SW480 (cell line): Measurements from ENCODE around the gene PLXNA4.

ENCODE experiments used
- DNase-seq: peaks from one replicate; pipeline ENCODE4 v3.0.0-alpha.2; 2016; ENCODE audit warnings: low spot score

Gene PLXNA4

DNA sequence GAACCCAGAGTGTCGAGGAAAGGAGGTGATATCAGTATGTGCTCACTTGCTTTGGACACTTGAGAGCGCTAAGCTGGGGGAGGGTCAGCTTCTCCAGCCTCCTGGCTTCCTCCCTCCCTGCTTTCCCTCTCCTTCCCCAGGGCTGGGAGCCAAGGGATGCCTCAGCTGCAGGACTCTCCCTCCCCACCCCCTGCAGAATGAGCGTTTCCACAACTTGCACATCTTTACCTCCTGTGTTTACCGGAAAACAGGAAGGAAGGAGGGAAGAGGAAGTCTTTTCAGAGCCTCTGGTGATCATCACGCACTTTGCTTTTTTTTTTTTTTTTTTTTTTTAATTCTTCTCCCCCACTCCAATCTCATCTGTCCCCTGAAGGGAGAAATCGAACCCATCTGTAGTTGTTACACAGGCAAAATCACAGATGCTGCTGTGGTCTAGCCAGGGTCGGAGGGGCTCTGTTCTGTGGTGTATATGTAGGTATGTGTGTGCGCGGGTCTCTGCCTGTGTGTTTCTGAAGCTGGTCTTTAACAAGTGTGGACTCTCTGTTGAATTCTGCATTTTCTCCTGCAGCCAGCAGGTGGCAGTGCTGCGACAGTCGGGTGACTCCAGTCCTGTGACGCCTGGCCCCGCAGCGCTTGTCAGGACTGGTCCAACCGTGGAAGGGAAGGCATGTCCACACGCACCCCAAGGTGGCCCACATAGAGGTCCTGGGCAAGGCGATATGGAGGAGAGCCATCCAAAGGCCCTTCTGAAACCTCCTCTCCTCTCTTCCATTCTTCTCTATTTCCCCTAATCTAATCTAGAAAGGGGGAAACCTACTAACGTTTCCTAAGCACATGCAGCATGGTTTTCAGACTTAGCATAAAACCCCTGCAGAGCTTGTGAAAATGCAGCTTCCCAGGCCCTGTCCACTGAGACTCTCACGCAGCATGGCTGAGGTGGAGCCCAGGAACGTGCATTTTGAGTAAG, 257.6 kb downstream of the PLXNA4 start:
- DNase-seq, result peak; percentile 83

DNA sequence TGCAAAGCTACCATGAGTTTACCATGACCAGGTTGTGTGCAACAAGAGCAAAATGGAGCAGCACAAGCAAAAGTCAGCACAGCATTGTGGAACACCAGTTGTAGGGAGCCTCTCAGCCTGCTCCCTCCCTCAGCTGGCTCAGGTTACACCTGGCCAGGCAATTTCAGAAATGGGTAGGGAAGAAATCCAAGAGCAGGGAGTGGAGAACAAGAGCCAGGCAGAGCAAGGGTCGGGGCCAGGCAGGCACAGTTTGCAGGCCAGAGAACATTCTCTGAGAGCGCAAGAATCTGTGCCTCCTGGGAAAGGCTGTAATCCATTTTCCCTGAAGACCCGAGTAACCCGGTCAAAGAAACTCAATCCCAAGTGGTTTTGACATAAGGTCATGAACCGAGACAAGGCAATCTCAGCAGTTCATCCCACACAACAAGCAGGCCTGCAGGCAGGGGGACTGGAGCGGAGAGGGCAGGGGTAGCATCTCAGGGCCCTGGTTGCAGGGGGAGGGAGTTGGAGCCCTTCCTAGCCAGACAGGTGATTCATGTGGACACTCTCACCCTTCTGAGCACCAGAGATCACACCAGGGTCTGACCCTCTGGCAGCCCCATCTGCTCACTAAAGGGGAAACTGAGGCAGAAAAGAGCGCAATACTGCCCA, 258.4 kb downstream of the PLXNA4 start:
- DNase-seq, result no peak

DNA sequence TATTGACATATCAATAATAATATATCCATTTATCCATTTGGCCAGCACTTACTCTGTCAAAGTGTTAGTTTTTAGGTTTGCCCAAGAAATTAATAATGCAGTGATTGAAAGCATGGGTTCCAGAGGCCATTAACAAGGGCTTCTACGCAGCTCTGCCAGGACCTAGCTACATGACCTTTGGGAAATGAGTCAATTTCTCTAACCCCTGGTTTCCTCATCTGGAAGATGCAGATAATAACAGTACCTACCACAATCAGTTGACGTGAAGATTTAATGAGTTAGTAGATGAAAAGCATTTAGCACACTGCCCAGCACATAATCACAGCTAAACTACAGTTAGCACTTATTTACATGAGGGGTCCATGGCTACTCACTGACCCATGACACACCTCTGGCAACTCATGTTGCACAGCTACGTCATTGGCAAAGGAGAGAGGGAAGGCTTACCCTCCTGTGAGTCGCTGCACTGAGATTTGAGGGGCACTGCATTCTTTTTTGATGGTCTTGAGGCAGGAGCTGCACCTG, 263.7 kb downstream of the PLXNA4 start:
- no peak for DNase-seq

DNA sequence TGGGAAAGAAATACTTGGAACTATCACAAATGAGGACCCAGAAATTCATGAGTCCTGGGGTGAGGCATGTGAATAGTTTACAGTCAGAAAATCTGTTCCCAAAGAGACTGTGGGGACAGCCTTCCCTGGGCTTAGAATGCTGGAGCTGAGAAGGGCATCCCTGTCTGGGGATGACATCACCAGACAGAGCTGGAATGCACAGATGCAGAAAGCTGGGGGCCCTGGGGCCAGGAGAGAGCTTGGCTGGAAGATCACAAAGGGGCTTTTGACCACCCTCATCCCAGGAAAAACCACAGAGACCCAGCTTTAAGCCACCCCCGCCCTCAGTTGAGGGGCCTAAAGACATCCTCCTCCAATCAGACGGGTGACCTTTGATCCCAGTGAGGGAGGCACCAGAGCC, 264.5 kb downstream of the PLXNA4 start:
- no peak for DNase-seq

DNA sequence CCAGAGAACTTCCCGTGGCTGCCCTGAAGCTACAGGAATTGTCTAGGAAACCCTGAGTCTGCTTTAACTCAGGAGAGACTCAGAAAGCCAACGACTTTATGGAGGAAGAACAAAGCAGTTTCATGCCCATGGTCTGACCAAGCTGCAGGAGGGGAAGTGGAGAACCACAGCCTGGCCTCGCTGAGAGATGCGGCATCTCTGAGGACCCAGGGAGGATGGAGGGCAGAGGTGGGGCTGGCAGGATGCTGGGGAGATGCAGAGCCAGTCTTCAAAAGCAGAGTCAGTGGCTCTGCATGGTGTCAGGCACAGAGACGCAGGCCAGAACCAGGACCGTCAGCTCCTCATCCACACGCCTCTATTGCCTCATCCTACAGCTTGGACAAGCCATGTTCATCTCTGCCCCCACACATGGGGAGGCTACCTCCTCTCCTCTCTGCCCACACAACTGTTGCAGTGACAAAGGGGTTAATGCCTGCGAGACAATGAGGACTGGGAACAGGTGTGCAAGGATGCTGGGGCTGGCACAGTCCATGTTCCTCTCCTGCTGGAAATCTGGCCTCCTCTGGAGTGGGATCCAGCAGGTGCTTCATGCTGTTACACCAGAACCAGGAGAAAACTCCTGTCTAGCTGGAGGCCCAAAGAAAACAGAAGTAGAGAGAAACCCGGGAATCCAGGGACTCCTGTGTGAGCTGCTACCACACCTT, 267.0 kb downstream of the PLXNA4 start:
- no peak for DNase-seq

DNA sequence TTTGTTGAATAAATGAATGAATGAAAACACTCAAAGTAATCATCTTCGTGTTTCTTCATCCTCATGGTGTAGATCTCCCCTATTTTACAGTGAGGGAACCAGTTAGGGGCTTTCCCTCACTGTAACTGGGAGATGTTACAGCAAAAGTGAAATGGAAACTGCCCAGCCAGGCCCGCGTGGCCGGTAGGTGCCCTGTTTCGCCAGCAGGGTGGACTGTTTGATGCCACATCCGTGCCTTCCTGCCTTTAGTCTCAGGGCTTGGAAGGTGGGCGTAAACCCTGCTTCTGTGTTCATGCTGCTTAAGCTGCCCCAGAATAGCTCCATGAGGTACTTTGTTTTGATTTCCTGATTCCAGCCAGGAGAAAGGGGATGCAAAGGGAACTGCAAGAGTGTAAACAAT, 268.8 kb downstream of the PLXNA4 start:
- DNase-seq, result no peak

DNA sequence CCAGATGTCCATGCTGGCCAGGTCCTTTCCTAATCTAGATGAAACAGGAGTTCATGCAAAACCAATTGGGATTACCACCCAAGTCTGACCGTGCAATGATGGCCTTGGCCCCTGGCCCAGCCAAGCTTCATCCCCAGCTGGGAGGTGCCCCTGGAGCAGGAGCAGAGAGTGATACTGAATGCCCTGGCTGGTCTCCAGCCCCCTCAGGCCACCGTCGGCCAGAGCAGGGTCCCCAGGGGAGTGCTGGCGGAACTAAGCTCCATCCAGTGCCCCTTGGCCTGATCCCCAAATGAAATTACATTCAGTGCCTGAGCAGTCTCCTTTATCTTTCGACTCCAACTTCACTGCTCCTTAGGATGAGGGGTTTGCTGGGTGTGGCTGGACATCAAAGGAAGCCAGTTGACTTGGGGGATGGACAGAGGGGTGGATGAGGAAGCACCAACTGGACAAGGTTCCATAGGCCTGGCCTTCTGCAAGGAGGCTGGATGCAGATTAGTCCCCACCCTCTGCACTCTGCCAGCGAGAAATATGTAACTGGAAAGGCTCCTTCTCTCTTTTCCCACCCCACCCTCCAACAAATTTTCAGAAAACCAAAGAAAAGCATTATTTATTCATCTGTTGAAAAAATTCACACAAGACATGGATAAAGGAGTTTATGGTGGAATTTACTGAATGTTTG, 275.5 kb downstream of the PLXNA4 start:
- no peak for DNase-seq

DNA sequence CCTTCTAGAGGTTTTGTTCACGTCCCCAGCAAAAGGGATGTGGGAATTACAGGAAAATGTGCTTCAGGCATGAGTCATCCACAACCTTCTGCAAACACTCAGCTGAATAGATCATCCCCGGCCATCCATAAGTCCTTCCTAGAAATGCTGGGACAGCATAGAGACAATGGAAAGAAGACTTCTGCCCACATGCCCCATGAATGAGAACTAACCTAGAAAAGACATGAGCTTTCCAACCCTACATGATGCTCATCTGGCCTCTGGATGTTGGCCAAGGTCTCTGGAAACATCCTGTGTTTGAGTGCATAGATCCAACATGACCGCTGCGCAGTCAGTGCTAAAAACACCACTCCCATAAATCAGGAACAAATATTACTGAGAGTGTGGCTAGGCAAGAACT, 277.5 kb downstream of the PLXNA4 start:
- DNase-seq, result no peak

DNA sequence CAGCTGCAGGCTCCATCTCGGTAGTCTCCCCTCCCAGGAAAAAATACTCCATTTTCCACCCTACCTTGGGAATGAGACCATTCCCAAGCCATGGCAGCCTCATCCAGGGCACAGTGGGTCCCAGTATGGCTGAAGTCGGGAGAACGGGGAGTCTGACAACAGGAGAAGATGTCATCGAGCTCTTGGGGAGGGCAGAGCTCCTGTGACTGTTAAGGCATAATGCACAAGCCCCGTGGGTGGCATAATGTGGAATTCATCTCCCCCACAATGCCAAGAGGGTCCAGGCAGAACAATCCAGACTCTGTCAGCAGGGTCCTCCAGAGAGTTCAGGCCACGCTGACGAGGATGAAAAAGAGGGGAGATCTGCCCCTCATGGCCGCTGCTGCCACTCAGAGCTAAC, 279.4 kb downstream of the PLXNA4 start:
- no peak for DNase-seq

DNA sequence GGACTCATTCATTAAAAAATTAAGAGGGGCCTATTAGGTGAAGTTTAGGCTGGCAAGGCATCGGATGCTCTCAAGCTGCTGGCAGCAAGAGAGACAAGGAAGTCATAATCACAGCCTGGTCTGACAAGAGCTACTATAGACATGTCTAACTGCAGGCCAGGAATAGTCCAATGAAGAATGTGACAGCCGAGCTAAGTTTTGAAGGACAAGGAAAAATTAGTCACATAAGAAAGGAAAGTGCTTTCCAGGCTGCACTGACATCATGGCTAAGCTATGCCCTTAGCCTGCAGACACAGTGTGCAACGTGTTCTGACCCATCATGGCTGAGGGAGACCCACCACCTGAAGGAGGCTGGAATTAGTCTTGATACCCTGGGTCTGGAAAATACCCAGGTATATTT, 281.1 kb downstream of the PLXNA4 start:
- DNase-seq, result no peak

DNA sequence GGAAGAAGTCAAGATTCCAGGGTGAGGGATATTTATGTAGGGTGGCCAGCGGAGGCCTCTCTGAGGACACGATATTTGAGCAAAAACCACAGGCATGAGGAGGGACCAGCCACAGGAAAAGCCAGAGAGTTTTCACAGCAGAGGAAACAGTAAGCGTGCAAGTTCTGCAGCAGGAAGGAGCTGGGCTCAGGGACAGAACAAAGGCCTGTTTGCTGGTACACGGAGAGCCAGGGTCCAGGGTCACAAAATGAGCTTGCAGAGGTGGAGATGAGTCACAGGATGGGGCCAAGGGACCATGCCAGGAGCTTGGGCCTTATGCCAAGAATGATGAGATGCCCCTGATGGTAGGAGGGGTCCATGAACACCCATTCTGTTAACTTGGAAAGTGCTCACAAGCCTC, 283.5 kb downstream of the PLXNA4 start:
- DNase-seq, result peak; percentile 59

DNA sequence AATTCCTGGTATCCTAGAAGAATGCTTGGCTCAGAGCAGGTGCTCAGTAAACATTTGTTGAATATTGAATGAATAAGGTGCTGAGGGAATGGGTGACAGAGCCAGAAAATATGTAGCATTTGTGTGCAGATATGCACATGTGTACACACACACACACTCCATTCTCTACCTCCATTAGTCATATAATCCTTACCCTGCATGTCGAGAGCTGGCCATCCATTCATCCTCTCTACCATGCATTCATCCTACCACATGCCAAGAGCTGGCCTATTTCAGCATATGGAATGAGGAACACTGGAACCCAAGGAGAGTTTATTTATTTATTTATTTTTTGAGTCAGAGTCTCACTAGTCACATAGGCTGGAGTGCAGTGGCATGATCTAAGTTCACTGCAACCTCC, 284.8 kb downstream of the PLXNA4 start:
- DNase-seq, result no peak

DNA sequence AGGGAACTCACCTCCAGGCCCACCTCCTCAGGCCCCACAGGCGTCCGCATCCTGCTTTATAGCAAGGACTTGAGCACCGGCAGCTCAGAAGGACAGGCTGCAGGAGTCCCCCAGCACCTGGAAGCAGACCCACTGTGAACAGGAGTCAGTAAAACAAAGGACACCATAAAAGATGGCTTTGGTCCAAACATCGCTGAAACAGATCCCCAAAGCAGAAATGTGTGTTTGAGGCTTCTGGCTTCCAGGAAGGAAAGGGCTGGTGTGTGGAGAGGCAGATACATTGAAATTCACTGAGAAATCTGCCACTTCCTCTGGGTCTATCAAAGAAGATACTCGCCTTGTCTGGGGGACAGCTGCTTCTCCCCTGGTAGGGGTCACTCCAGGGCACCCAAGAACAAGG, 286.2 kb downstream of the PLXNA4 start:
- DNase-seq, result no peak

DNA sequence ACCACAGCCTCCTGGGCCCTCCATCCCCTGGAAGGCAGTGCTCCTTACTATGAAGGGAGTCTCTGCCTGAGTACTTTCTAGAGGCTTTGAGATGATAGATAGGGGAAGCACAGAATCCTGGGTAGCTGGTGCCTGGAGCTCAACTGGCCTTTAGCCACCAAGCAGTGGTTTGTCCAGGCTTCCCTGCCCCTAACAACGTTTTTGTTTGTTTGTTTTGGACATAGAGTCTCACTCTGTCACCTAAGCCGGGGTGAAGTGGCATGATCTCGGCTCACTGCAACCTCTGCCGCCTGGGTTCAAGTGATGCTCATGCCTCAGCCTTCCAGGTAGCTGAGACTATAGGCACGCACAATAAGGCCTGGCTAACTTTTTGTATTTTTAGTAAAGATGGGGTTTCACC, 289.4 kb downstream of the PLXNA4 start:
- DNase-seq, result no peak

DNA sequence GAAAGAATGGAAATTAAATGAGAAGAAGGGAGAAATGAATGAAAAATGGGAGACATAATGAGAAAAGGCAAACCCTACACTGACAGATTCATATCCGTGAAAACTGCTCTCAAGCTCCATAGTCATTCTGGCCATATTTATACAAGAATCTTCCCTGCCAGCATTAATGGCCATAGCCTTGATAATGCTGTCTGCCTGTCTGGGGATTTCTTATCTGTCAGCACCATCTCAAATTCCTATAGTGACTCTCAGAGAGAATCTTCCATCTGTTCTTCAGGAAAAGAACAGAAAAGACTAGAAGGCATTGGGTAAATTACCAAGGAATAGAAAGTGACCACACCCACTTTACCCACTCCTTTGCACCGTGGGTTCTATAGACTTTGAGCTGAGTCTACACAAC, 295.9 kb downstream of the PLXNA4 start:
- DNase-seq, result no peak

DNA sequence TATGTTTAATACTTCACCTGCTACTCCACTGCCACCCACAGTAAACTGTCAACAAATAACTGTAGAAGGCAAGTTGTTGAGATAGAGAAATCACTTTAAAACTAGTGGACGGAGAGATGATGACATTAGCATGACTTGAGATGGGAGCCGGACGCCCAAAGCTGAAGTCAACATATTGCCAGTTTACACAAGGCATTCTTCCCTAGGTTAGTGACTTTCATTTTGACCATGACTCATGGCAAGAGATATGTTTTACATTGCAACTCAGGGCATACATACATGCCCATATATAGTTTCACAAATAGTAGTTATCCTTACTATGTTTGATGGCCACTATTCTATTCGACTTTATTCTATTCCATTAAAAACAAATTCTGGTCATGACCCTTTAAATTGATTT, 296.6 kb downstream of the PLXNA4 start:
- no peak for DNase-seq

DNA sequence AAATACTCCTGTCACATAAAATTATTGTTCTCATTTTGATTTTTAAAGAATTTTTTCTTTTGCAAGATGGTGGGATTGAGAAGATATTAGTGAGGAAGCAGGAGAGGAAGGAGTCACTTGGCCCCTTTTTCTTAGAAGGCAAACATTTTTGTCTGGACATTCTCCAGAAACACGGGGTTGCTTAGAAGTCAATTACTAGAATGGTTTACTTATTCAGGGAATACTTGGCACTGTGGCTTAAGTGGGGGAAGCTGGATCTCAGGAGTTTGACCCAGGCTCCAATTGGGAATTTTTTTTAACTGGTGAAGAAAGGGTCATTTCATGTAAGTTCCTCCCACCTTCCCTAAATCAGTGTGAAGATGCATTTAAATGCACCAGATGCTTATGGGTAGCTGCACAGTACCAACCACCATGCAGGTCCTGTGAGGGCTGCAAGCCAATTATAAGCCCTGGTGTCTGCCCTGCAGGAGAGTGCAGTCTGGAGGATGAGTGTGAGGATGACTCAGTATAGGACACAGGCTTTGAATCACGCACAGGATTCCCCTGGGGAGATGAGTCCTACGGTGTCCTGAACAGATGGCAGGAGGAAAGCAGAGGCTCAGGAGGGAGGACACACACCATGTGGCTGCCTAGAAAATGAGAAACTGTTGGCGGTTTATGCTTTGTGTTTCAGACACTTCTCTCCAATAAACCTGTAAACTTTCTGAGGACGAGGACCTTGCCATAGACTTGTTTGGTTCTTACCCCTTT, 299.1 kb downstream of the PLXNA4 start:
- no peak for DNase-seq

DNA sequence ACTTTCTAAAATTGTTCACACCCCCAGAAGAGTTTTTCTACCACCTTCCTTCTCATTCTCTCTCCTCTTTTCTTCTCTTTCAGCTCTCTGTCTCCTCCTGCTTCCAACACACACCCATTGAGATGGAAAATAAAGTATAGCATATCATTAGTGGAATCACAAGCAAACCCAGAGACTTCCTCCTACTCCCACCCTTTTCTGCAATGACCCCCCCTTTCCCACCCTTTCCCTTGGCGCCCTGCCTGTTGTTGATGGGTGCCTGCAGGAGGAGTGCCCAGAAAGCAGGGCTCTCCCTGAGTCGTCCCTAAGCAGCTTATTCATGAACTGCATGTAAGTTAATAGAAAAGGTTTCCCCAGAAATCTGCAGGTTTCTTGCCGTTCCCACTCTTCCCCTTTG, 300.0 kb downstream of the PLXNA4 start:
- no peak for DNase-seq

DNA sequence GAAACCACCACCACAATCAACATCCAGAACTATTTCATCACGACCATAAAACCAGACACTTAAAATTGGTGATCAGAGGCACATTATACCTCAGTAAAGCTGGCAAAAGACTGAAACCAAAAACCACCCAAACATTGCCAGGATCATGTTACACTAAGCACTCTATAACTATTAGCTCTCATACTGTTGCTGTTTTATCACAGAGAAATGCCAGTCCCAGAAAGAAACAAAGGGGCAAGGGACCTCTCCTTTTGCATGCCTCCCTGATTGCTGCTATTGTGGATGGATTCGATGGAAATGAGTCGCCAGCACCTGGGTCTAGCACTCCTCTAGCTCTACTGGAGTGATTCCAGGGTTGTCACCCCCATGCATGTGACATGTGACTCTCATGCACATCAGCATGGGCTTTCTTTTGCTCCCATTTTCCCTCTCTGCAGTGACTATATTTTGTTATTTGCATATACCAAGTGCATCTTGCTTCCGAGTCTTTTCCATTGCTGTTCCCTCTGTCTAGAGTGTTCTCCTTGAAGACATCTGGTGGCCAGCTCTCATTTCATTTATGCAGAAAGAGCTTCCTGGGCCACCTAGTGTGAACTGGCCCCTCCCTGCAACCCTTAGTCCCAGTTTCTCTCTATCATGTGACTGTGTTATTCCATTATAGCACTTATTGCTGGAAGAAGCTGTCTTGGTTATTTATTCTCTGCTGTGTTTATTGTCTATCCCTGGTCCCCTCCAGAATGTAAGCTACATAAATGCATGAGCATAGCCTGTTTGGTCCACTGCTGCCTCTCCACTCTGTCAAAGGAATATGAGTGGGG, 300.6 kb downstream of the PLXNA4 start:
- peak; percentile 18 for DNase-seq

DNA sequence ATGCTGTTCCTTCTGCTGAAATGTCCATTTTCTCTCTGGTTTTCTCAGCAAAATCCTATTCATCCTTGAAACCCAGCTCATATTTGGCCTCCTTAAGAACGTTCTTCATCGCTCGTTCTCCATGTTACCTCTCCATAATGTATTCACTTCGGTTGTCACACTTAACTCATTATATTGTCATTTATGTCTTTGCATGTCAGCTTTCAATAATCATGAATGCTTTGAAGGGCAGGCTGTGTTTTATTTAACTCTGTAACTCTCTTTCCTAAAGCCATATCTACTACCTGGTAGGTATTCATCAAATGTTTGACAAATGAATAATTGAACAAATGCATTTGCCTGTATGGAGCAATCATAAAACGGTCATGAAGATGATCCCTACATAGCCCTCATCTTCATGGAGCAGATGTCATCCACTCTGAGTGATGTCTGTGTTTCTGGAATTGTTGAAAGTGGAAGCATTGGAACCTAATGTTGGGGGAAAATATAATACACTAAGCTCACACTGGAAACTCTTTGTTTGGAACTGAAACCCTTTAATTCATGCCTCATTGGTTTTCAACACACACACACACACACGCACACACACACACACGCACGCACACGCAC, 303.4 kb downstream of the PLXNA4 start:
- DNase-seq, result no peak
